GM12891 (cell line): Measurements from ENCODE around the gene SLC43A3.

Experiments used
- DNase-seq: peaks from one replicate; pipeline ENCODE4 v3.0.0; 2011; ENCODE audit warnings: low spot score; ENCODE audit not compliant: insufficient read length
- FAIRE-seq: peaks from 2 replicates; lab custom pipeline; 2011; peaks lifted over from hg19 to GRCh38; lab: Jason Lieb, UNC
- PAX5 ChIP-seq: IDR thresholded peaks from 2 replicates; pipeline ENCODE4 v1.6.1; 2011; ENCODE audit warnings: low read length, moderate library complexity, mild to moderate bottlenecking; ENCODE audit not compliant: insufficient read depth, severe bottlenecking
- POLR2A ChIP-seq: IDR thresholded peaks from 2 replicates; pipeline ENCODE4 v1.6.1; 2011; ENCODE audit warnings: low read depth, low read length, control low read depth
- POLR2AphosphoS5 ChIP-seq: IDR thresholded peaks from 2 replicates; pipeline ENCODE4 v1.6.1; 2011; ENCODE audit warnings: low read depth, low read length, control low read depth
- POU2F2 ChIP-seq: IDR thresholded peaks from 2 replicates; pipeline ENCODE4 v1.6.1; 2011; ENCODE audit warnings: low read depth, mild to moderate bottlenecking, control low read depth, low read length, moderate library complexity
- SPI1 ChIP-seq: IDR thresholded peaks from 2 replicates; pipeline ENCODE4 v1.6.1; 2011; ENCODE audit warnings: low read depth, low read length, control low read depth
- TAF1 ChIP-seq: IDR thresholded peaks from 2 replicates; pipeline ENCODE4 v1.6.1; 2011; ENCODE audit warnings: low read depth, low read length, control low read depth

Gene SLC43A3

GRCh38 chr11:57359896-57360690 lies 66.8 kb downstream of the SLC43A3 start:
- FAIRE-seq (no peak), DNase-seq (no peak)
- TF ChIP-seq POLR2AphosphoS5, result no peak
- TF ChIP-seq POU2F2, result no peak
- no peak for TF ChIP-seq SPI1
- no peak for TF ChIP-seq POLR2A
- no peak for TF ChIP-seq TAF1

GRCh38 chr11:57359396-57359795 lies 67.5 kb downstream of the SLC43A3 start:
- TF ChIP-seq POLR2A, result no peak
- no peak for TF ChIP-seq TAF1
- TF ChIP-seq POLR2AphosphoS5, result no peak
- no peak for TF ChIP-seq SPI1
- TF ChIP-seq PAX5, result no peak
- no peak for TF ChIP-seq POU2F2
- FAIRE-seq (no peak), DNase-seq (no peak)

- no peak for TF ChIP-seq TAF1
- TF ChIP-seq SPI1, result no peak
- no peak for TF ChIP-seq POU2F2
- TF ChIP-seq POLR2AphosphoS5, result no peak
- TF ChIP-seq POLR2A, result no peak
- no peak for TF ChIP-seq PAX5
- DNase-seq, result no peak
- FAIRE-seq, result no peak
These were observed 67.9 kb downstream of the SLC43A3 start for GRCh38 chr11:57358991-57359390.

- TF ChIP-seq POLR2A, result no peak
- TF ChIP-seq TAF1, result no peak
- TF ChIP-seq POLR2AphosphoS5, result no peak
- no peak for TF ChIP-seq SPI1
- TF ChIP-seq POU2F2, result no peak
- no peak for TF ChIP-seq PAX5
These were observed 68.4 kb downstream of the SLC43A3 start for GRCh38 chr11:57358543-57358961.

GRCh38 chr11:57357856-57358255 lies 69.1 kb downstream of the SLC43A3 start:
- no peak for FAIRE-seq
- TF ChIP-seq PAX5, result no peak
- no peak for TF ChIP-seq POLR2A
- TF ChIP-seq SPI1, result no peak
- TF ChIP-seq TAF1, result no peak
- TF ChIP-seq POU2F2, result no peak
- no peak for DNase-seq

More at GRCh38 chr11:57358543-57358961, 68.4 kb downstream of the SLC43A3 start:
- FAIRE-seq, result no peak
- no peak for DNase-seq

- no peak for FAIRE-seq
- no peak for TF ChIP-seq PAX5
- no peak for TF ChIP-seq TAF1
- TF ChIP-seq SPI1, result no peak
- TF ChIP-seq POLR2A, result no peak
- no peak for TF ChIP-seq POLR2AphosphoS5
- TF ChIP-seq POU2F2, result no peak
- no peak for DNase-seq
These were observed 69.6 kb downstream of the SLC43A3 start for GRCh38 chr11:57357310-57357709.
